GM12878 (cell line): Measurements from ENCODE around the gene CLPTM1L. TPM values are rescaled to one million over a fixed set of nuclear protein-coding genes. Genes with fewer than 3 reads are reported as not detected.
A peak's percentile ranks its signal among the peaks of the same experiment; 100 is the strongest.

Experiments used
- ATAC-seq: fragments of 200-7000 bp; cut with Tn5 transposase; 3 replicates; pipeline ENCODE4 v1.9.1; 2020; ENCODE audit warnings: mild to moderate bottlenecking, moderate library complexity
- BruUV-seq: library from RNA; stranded (reverse); fragments of 400-500 nt; replicated peaks from 2 replicates; lab custom pipeline; 2021; lab: Mats Ljungman, UMichigan
- CTCF ChIA-PET: fragments of 300-600 bp; sonication (Branson Sonifier 250); formaldehyde crosslinking; extraction: SDS; loops from one replicate; lab custom pipeline; 2021; ENCODE audit warnings: inconsistent platforms; lab: Yijun Ruan, JAX
- POLR2A ChIA-PET: fragments of 350-600 bp; formaldehyde crosslinking; extraction: SDS; loops from one replicate; lab custom pipeline; 2021; ENCODE audit warnings: inconsistent platforms; lab: Charles Lee
- RAD21 ChIA-PET: fragments of 300-600 bp; sonication (Branson Sonifier 250); formaldehyde crosslinking; loops from one replicate; lab custom pipeline; 2023; ENCODE audit warnings: antibody characterized with exemption; ENCODE audit not compliant: unreplicated experiment; lab: Charles Lee
- SMC1A ChIA-PET: fragments of 300-600 bp; sonication (Branson Sonifier 250); formaldehyde crosslinking; loops from one replicate; lab custom pipeline; 2023; ENCODE audit not compliant: unreplicated experiment, uncharacterized antibody; lab: Charles Lee
- DNase-seq: peaks from one replicate; pipeline ENCODE4 v3.0.0-alpha.2; 2011; ENCODE audit warnings: low read depth, low spot score
- FAIRE-seq: peaks from 3 replicates; lab custom pipeline; 2011; peaks lifted over from hg19 to GRCh38; lab: Jason Lieb, UNC
- H2AFZ ChIP-seq: 2 replicates; pipeline ENCODE4 v1.6.0; 2011; ENCODE audit warnings: low read depth, low read length, control low read depth; ENCODE audit not compliant: control insufficient read depth
- H3K27ac ChIP-seq: 2 replicates; pipeline ENCODE4 v1.5.1; 2011; ENCODE audit warnings: control low read depth; ENCODE audit not compliant: control insufficient read depth, insufficient read depth
- H3K27me3 ChIP-seq, 2 experiments: replicated peaks in 1 of 2; 2 replicates each; pipeline versions ENCODE4 v1.6.0 to v1.6.1; 2011; ENCODE audit warnings: low read length in 1 of 2; ENCODE audit not compliant: control insufficient read depth in 2 of 2, insufficient read depth in 2 of 2
- H3K36me3 ChIP-seq, 2 experiments: 2 replicates each; pipeline ENCODE4 v1.5.1; 2011; ENCODE audit warnings: low read length in 1 of 2; ENCODE audit not compliant: control insufficient read depth in 2 of 2, insufficient read depth in 2 of 2
- H3K4me1 ChIP-seq: 2 replicates; pipeline ENCODE4 v1.6.1; 2011; ENCODE audit warnings: mild to moderate bottlenecking, low read length, moderate library complexity, mixed read lengths; ENCODE audit not compliant: control insufficient read depth, insufficient read depth
- H3K4me2 ChIP-seq: 2 replicates; pipeline ENCODE4 v1.6.0; 2011; ENCODE audit warnings: control low read depth; ENCODE audit not compliant: control insufficient read depth, insufficient read depth
- H3K4me3 ChIP-seq: fragments of 200-600 bp; sonication (generic); 2 replicates; pipeline ENCODE4 v1.5.1; 2016
- H3K79me2 ChIP-seq: 2 replicates; pipeline ENCODE4 v1.6.0; 2011; ENCODE audit warnings: low read length; ENCODE audit not compliant: control insufficient read depth, insufficient read depth
- H3K9ac ChIP-seq: 2 replicates; pipeline ENCODE4 v1.8.0; 2011; ENCODE audit warnings: low read length, control low read depth, mixed read lengths; ENCODE audit not compliant: control insufficient read depth, insufficient read depth
- H3K9me3 ChIP-seq: replicated peaks from 3 replicates; pipeline ENCODE4 v1.5.1; 2011; ENCODE audit warnings: mild to moderate bottlenecking, low read length; ENCODE audit not compliant: control insufficient read depth, insufficient read depth
- H4K20me1 ChIP-seq: 2 replicates; pipeline ENCODE4 v1.6.0; 2011; ENCODE audit not compliant: control insufficient read depth, insufficient read depth
- ASH2L ChIP-seq: fragments of 300-600, 200-600 bp; sonication (generic); IDR thresholded peaks from 2 replicates; pipeline ENCODE4 v1.6.1; 2017; ENCODE audit warnings: low read depth, mild to moderate bottlenecking, borderline replicate concordance
- BACH1 ChIP-seq: fragments of 450-650 bp; IDR thresholded peaks from 2 replicates; pipeline ENCODE4 v1.6.1; 2017; ENCODE audit warnings: mild to moderate bottlenecking, borderline replicate concordance
- CREM ChIP-seq: IDR thresholded peaks from 2 replicates; pipeline ENCODE4 v1.6.1; 2014; ENCODE audit warnings: antibody characterized with exemption, low read depth
- HDAC2 ChIP-seq: fragments of 200-600 bp; sonication (generic); IDR thresholded peaks from 2 replicates; pipeline ENCODE4 v1.6.1; 2017
- IKZF1 ChIP-seq: fragments of 450-650 bp; conservative IDR thresholded peaks from 2 replicates; pipeline ENCODE4 v1.6.1; 2017; ENCODE audit warnings: antibody characterized with exemption, mild to moderate bottlenecking
- KLF5 ChIP-seq: fragments of 450-650 bp; IDR thresholded peaks from 2 replicates; pipeline ENCODE4 v1.6.1; 2014; ENCODE audit warnings: mild to moderate bottlenecking; ENCODE audit not compliant: partially characterized antibody
- NBN ChIP-seq: fragments of 450-650 bp; IDR thresholded peaks from 2 replicates; pipeline ENCODE4 v1.6.1; 2016
- RAD21 ChIP-seq: IDR thresholded peaks from 2 replicates; pipeline ENCODE4 v1.6.1; 2011; ENCODE audit warnings: mild to moderate bottlenecking, low read depth, low read length, moderate library complexity; ENCODE audit not compliant: insufficient read depth
- RUNX3 ChIP-seq: IDR thresholded peaks from 2 replicates; pipeline ENCODE4 v1.6.1; 2012; ENCODE audit warnings: low read length, inconsistent platforms
- SMC3 ChIP-seq: IDR thresholded peaks from 2 replicates; pipeline ENCODE4 v1.6.1; 2011; ENCODE audit warnings: low read length, improper control_type of control experiment, borderline replicate concordance
- SUZ12 ChIP-seq: fragments of 200-600 bp; sonication (generic); IDR thresholded peaks from one replicate; pipeline ENCODE4 v1.6.1; 2018; ENCODE audit warnings: antibody characterized with exemption, mild to moderate bottlenecking; ENCODE audit not compliant: unreplicated experiment
- ZNF274 ChIP-seq: IDR thresholded peaks from one replicate; pipeline ENCODE4 v1.8.0; 2011; ENCODE audit not compliant: insufficient read length, insufficient read depth
- WGBS: methylation state at CpG from one replicate; pipeline ENCODE4 v1.1.6; 2016; ENCODE audit warnings: low lambda C conversion rate; ENCODE audit not compliant: insufficient replicate concordance, insufficient coverage; ENCODE audit errors: missing lambda C conversion rate; 5-methylcytosine and 5-hydroxymethylcytosine counted together
- in situ Hi-C: fragments of 300-500 bp; cut with MboI; formaldehyde crosslinking; loops from 9 replicates; pipeline ENCODE4 v1.14.3; 2018; ENCODE audit warnings: mixed read lengths
- intact Hi-C: fragments of 100-400 bp; cut with micrococcal nuclease; formaldehyde crosslinking; loops from one replicate; pipeline ENCODE4 v1.14.2; 2022; ENCODE audit not compliant: unreplicated experiment
- polyA plus RNA-seq, 11 experiments: library from polyadenylated mRNA; depleted of rRNA in 4 of 11; unstranded in 6 of 11; stranded (reverse) in 5 of 11; fragments of >200 nt; fragmentation: Nextera tagmentation in 4 of 11; fragmentation: Illumina TruSeq in 1 of 11; extraction: Ambion mirVana in 4 of 11; extraction: Trizol in 1 of 11; gene quantifications; 1 replicate in 1 of 11; 2 replicates in 10 of 11; pipeline versions ENCODE4 v1.2.1 to v1.2.3, GENCODE V29; 2011 to 2016; ENCODE audit warnings: inconsistent platforms in 2 of 11, missing spikeins in 2 of 11, low read depth in 1 of 11
- total RNA-seq, 4 experiments: library from RNA; depleted of rRNA in 3 of 4; stranded (reverse); fragments of >200 nt in 3 of 4; fragmentation: Illumina TruSeq in 1 of 4; extraction: Trizol in 1 of 4; gene quantifications; 2 replicates each; pipeline versions ENCODE4 v1.2.1 to v1.2.3, GENCODE V29; 2013 to 2021
- TF ChIP-seq, protein P1 (sequence below): IDR thresholded peaks from 2 replicates; pipeline ENCODE4 v1.6.1; 2011; ENCODE audit warnings: borderline replicate concordance, low read depth, mild to moderate bottlenecking, moderate library complexity, mixed read lengths, low read length; ENCODE audit not compliant: insufficient read depth; ENCODE audit errors: extremely low read length
- TF ChIP-seq, protein P2 (sequence below): fragments of 450-650 bp; conservative IDR thresholded peaks from 2 replicates; pipeline ENCODE4 v1.6.1; 2017; ENCODE audit warnings: mild to moderate bottlenecking, moderate library complexity
- TF ChIP-seq, protein P3 (sequence below): fragments of 450-650 bp; IDR thresholded peaks from 2 replicates; pipeline ENCODE4 v1.6.1; 2016; ENCODE audit warnings: mild to moderate bottlenecking

The CLPTM1L gene
- total and polyA plus RNA-seq, 10 of the 15 experiments (the other 5 are each of a cell fraction or from before 2014, with no cell fraction given) = 2.9 to 278 (median 135) TPM

GRCh38 chr5:1268666-1269065 lies 76.2 kb downstream of the CLPTM1L start:
- Histone ChIP-seq H3K36me3 (peaks cover 0 to 10% of the 10 kb centered on the region in 2 experiments; a peak in 2 of 4 replicates), H3K9ac (no peak overlapping the region), H3K4me3 (no peak overlapping the region), H3K79me2 (no peaks in the 10 kb centered on the region), H4K20me1 (no peaks in the 10 kb centered on the region; the same call in 1 of the 2 replicates), H3K27me3 (no peaks in the 10 kb centered on the region), H3K27ac (no peak overlapping the region), H2AFZ (no peak overlapping the region), H3K4me1 (peaks cover 3% of the 10 kb centered on the region; the same call in 1 of the 2 replicates), H3K4me2 (no peak overlapping the region), H3K9me3 (no peaks in the 10 kb centered on the region; the same call in 2 of the 3 replicates)
- DNase-seq (no peak), FAIRE-seq (no peak), ATAC-seq (peak; percentile 53)
- in situ Hi-C loops = no loop called here
- intact Hi-C loops = no loop called here
- BruUV-seq = no TSS peak
- ChIA-PET SMC1A (no interaction called here), CTCF (no interaction called here), POLR2A (no interaction called here), RAD21 (no interaction called here)
- peak; percentile 65 for TF ChIP-seq RUNX3
- TF ChIP-seq ZNF274 = no peak
- WGBS = 77% methylated on average over 13 of the region's 13 CpGs

DNA sequence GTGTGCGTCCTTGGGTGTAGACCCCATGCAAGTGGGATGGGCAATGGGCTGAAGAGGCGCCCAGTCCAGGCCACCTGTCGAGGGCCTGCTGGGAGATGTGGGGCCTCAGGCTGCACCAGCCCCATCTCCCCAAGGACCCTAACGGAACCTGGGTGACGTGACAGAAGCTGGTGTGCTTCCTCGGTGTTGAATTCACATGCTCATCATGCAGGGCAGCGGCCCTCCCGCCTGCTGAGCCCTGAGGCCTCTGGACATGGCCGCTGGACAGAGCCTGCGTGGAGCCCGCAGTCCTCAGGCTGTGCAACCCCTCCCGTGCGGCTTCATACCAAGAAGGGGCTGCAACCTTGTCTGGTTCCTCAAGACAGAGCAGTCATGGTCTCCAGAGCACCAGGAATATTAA lies 76.8 kb downstream of the CLPTM1L start:
- Histone ChIP-seq H3K4me2 (no peak overlapping the region), H3K27ac (no peak overlapping the region), H3K27me3 (no peaks in the 10 kb centered on the region), H3K36me3 (peaks cover 0 to 10% of the 10 kb centered on the region in 2 experiments; a peak in 2 of 4 replicates), H3K9me3 (no peaks in the 10 kb centered on the region; the same call in 2 of the 3 replicates), H3K4me1 (peaks cover 3% of the 10 kb centered on the region; the same call in 1 of the 2 replicates), H3K4me3 (no peak overlapping the region), H3K79me2 (no peaks in the 10 kb centered on the region), H4K20me1 (no peaks in the 10 kb centered on the region; the same call in 1 of the 2 replicates), H2AFZ (no peak overlapping the region), H3K9ac (no peak overlapping the region)
- FAIRE-seq = no peak
- ATAC-seq = no peak
- DNase-seq = no peak
- BruUV-seq = no TSS peak
- WGBS = 60% methylated on average over 13 of the region's 13 CpGs
- ChIA-PET POLR2A (no interaction called here), RAD21 (no interaction called here), SMC1A (interaction anchor here (0.6 kb wide), 1 partner anchor 93 kb away, joined by 3 read pairs; no protein-coding TSS in a partner anchor), CTCF (no interaction called here)
- in situ Hi-C loops (no loop called here), intact Hi-C loops (no loop called here)
- TF ChIP-seq SMC3 = no peak
- no peak for TF ChIP-seq KLF5
- TF ChIP-seq ASH2L = no peak
- TF ChIP-seq, protein P1, sequence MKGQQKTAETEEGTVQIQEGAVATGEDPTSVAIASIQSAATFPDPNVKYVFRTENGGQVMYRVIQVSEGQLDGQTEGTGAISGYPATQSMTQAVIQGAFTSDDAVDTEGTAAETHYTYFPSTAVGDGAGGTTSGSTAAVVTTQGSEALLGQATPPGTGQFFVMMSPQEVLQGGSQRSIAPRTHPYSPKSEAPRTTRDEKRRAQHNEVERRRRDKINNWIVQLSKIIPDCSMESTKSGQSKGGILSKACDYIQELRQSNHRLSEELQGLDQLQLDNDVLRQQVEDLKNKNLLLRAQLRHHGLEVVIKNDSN = no peak
- TF ChIP-seq SUZ12 = no peak
- no peak for TF ChIP-seq RAD21
- TF ChIP-seq IKZF1 = no peak
- TF ChIP-seq, protein P2, sequence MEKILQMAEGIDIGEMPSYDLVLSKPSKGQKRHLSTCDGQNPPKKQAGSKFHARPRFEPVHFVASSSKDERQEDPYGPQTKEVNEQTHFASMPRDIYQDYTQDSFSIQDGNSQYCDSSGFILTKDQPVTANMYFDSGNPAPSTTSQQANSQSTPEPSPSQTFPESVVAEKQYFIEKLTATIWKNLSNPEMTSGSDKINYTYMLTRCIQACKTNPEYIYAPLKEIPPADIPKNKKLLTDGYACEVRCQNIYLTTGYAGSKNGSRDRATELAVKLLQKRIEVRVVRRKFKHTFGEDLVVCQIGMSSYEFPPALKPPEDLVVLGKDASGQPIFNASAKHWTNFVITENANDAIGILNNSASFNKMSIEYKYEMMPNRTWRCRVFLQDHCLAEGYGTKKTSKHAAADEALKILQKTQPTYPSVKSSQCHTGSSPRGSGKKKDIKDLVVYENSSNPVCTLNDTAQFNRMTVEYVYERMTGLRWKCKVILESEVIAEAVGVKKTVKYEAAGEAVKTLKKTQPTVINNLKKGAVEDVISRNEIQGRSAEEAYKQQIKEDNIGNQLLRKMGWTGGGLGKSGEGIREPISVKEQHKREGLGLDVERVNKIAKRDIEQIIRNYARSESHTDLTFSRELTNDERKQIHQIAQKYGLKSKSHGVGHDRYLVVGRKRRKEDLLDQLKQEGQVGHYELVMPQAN = no peak
- no peak for TF ChIP-seq CREM
- TF ChIP-seq NBN = no peak
- no peak for TF ChIP-seq BACH1
- no peak for TF ChIP-seq HDAC2
- TF ChIP-seq, protein P3, sequence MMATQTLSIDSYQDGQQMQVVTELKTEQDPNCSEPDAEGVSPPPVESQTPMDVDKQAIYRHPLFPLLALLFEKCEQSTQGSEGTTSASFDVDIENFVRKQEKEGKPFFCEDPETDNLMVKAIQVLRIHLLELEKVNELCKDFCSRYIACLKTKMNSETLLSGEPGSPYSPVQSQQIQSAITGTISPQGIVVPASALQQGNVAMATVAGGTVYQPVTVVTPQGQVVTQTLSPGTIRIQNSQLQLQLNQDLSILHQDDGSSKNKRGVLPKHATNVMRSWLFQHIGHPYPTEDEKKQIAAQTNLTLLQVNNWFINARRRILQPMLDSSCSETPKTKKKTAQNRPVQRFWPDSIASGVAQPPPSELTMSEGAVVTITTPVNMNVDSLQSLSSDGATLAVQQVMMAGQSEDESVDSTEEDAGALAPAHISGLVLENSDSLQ = no peak
